Smooth muscle cell (in vitro differentiated cells): ENCODE measurements around the gene ROBO1. TPM values are rescaled to one million over a fixed set of nuclear protein-coding genes. Genes with fewer than 3 reads are reported as not detected.

ENCODE experiments used
- DNase-seq: peaks from one replicate; lab custom pipeline; 2025; ENCODE audit not compliant: unreplicated experiment; lab: John Stamatoyannopoulos, UW
- H2AFZ ChIP-seq: fragments of 200-600 bp; sonication (generic); 2 replicates; pipeline ENCODE4 v1.6.0; 2016; ENCODE audit warnings: antibody characterized with exemption, low read depth, mild to moderate bottlenecking
- H3F3A ChIP-seq: fragments of 200-600 bp; sonication (generic); 2 replicates; pipeline ENCODE4 v1.6.0; 2017; ENCODE audit warnings: antibody characterized with exemption, low read depth
- H3K27ac ChIP-seq: fragments of 200-600 bp; sonication (generic); 2 replicates; pipeline ENCODE4 v1.5.1; 2016; ENCODE audit warnings: low read depth, mild to moderate bottlenecking
- H3K27me3 ChIP-seq: fragments of 200-600 bp; sonication (generic); 2 replicates; pipeline ENCODE4 v1.6.1; 2016; ENCODE audit warnings: low read depth, mild to moderate bottlenecking
- H3K36me3 ChIP-seq: fragments of 200-600 bp; sonication (generic); 2 replicates; pipeline ENCODE4 v1.5.1; 2016; ENCODE audit warnings: low read depth
- H3K4me1 ChIP-seq: fragments of 200-600 bp; sonication (generic); 2 replicates; pipeline ENCODE4 v1.5.1; 2016; ENCODE audit warnings: low read depth
- H3K4me2 ChIP-seq: fragments of 200-600 bp; sonication (generic); 2 replicates; pipeline ENCODE4 v1.6.0; 2016; ENCODE audit warnings: mild to moderate bottlenecking
- H3K4me3 ChIP-seq: fragments of 200-600 bp; sonication (generic); 2 replicates; pipeline ENCODE4 v1.5.1; 2016; ENCODE audit warnings: mild to moderate bottlenecking
- H3K79me2 ChIP-seq: fragments of 200-600 bp; sonication (generic); 2 replicates; pipeline ENCODE4 v1.6.0; 2016; ENCODE audit warnings: low read depth, mild to moderate bottlenecking
- H3K9ac ChIP-seq: fragments of 200-600 bp; sonication (generic); 2 replicates; pipeline ENCODE4 v1.6.0; 2016; ENCODE audit warnings: low read depth
- H3K9me3 ChIP-seq: fragments of 200-600 bp; sonication (generic); replicated peaks from 2 replicates; pipeline ENCODE4 v1.5.1; 2016; ENCODE audit warnings: low read depth
- H4K20me1 ChIP-seq: fragments of 200-600 bp; sonication (generic); 2 replicates; pipeline ENCODE4 v1.6.0; 2016; ENCODE audit warnings: low read depth
- WGBS: methylation state at CpG from one replicate; pipeline ENCODE4 v1.1.7; 2016; ENCODE audit warnings: low lambda C conversion rate; 5-methylcytosine and 5-hydroxymethylcytosine counted together
- polyA plus RNA-seq: library from polyadenylated mRNA; unstranded; fragments of >200 nt; fragmentation: Nextera tagmentation; extraction: Ambion mirVana; gene quantifications from 2 replicates; pipeline ENCODE4 v1.2.1, GENCODE V29; 2016
- total RNA-seq: library from RNA; depleted of rRNA; stranded (reverse); fragments of >200 nt; gene quantifications from 2 replicates; pipeline ENCODE4 v1.2.3, GENCODE V29; 2014
- TF ChIP-seq, protein P1 (sequence below): fragments of 200-600 bp; sonication (generic); IDR thresholded peaks from 2 replicates; pipeline ENCODE4 v1.5.1; 2017; ENCODE audit warnings: borderline replicate concordance, mild to moderate bottlenecking, antibody characterized with exemption; ENCODE audit not compliant: insufficient read depth, poor library complexity, severe bottlenecking

The ROBO1 gene
- total and polyA plus RNA-seq, 2 experiments from 2014 or later: 30.5 to 79.5 TPM

DNA sequence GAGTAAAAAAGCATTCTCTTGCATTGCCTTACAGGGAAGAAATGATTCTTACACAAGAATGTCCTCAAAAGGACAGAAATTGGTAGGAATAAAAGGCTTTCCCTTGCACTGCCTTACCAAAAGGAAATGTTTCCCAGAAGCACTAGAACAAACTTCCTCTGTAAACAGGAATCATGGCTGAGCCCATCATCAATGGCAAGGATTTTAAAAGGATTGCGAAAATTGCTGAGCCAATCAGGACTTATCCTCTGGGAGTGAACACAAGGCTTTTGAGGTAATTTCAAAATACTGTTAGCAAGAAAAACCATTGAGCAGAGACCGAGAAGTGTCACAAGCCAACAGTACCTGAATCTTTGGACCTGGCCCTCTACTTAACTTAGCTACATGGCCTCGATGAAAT lies 897.3 kb downstream of the ROBO1 start:
- Histone ChIP-seq H3K9me3 (no peaks in the 10 kb centered on the region), H3K4me2 (no peak overlapping the region), H4K20me1 (no peaks in the 10 kb centered on the region), H3K4me3 (no peak overlapping the region), H3K27ac (no peak overlapping the region), H3F3A (peaks cover 4% of the 10 kb centered on the region), H3K79me2 (peaks cover 28% of the 10 kb centered on the region), H2AFZ (no peak overlapping the region), H3K9ac (no peak overlapping the region), H3K27me3 (no peaks in the 10 kb centered on the region), H3K4me1 (peaks cover 47% of the 10 kb centered on the region), H3K36me3 (no peaks in the 10 kb centered on the region)
- no peak for DNase-seq
- WGBS: 96% methylated on average over 3 of the region's 3 CpGs
- TF ChIP-seq, protein P1, sequence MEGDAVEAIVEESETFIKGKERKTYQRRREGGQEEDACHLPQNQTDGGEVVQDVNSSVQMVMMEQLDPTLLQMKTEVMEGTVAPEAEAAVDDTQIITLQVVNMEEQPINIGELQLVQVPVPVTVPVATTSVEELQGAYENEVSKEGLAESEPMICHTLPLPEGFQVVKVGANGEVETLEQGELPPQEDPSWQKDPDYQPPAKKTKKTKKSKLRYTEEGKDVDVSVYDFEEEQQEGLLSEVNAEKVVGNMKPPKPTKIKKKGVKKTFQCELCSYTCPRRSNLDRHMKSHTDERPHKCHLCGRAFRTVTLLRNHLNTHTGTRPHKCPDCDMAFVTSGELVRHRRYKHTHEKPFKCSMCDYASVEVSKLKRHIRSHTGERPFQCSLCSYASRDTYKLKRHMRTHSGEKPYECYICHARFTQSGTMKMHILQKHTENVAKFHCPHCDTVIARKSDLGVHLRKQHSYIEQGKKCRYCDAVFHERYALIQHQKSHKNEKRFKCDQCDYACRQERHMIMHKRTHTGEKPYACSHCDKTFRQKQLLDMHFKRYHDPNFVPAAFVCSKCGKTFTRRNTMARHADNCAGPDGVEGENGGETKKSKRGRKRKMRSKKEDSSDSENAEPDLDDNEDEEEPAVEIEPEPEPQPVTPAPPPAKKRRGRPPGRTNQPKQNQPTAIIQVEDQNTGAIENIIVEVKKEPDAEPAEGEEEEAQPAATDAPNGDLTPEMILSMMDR: no peak

DNA sequence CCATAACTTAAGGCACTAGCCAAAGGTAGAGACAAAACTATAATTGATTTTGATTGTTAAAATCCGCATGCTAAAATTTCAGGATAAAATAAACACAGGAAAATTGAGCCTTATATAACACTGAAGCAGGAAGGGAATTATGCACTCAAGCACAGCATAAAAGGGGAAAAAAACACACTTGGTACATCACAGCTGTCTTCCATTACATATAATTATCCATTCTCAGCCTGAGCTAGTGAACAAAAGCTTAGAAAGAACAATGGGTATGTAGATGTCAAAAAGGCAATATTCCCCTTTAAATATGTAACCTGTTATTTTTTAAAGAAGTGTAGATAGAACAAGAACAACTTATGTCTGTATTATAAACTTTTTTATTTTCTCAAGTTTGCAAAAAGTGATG lies 899.2 kb downstream of the ROBO1 start:
- peaks cover 52% of the 10 kb centered on the region for H3K4me1 ChIP-seq
- no peak overlapping the region for H2AFZ ChIP-seq
- H3K79me2 ChIP-seq: peaks cover 30% of the 10 kb centered on the region
- no peak overlapping the region for H3K4me2 ChIP-seq
- no peak overlapping the region for H3K9ac ChIP-seq
- H3K4me3 ChIP-seq: no peak overlapping the region
- peaks cover 4% of the 10 kb centered on the region for H3F3A ChIP-seq
- WGBS: 97% methylated on average over 1 of the region's 1 CpG
- TF ChIP-seq, protein P1: no peak
- no peaks in the 10 kb centered on the region for H3K27me3 ChIP-seq
- no peaks in the 10 kb centered on the region for H3K9me3 ChIP-seq
- H3K27ac ChIP-seq: no peak overlapping the region
- H3K36me3 ChIP-seq: no peaks in the 10 kb centered on the region
- DNase-seq: no peak
- H4K20me1 ChIP-seq: no peaks in the 10 kb centered on the region

DNA sequence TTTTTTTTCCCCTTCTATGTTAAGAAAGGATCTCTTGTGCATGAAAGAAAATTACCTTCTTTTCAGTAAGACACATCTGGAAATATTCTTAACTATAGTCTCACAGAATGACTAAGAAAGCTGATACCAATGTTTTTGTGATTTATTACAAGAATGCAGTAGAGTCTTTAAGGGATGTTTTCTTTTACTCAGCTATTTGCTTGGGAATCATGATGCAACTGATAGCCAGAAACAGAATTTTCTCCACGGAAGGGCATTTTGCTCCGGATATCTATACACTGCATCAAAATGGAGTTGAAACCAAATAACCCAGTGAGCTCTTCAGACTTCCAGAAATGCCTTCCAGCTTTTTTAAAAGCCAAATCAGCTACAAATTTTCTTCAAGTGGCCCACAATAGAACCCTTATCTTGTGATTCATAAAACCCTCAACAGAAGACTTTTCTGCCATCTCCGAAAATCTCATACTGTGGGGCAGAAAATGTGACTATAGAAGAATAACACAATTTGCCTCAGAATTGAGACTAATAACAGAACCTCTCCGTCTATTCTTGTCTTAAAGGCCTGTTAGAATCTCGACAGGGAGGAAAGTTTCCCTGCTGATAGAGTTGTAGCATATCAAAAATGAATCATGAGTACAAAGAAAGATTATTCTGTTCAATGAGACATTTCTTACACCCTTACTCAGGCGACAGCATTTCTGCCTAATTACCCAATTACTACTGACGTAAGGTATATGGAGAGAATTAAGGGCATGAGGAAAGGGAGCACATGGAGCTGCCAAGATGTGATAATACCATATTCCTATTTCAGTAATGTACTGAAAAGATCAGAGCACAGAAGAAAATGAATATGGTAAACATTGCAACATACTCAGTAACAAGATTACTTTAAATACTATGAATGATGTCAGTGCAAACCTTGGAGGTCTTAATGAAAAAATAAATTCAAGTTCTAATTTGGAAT lies 900.1 kb downstream of the ROBO1 start:
- no peak overlapping the region for H3K4me3 ChIP-seq
- H3K27me3 ChIP-seq: no peaks in the 10 kb centered on the region
- DNase-seq: no peak
- H3K4me2 ChIP-seq: peak overlapping the region; percentile 58
- no peaks in the 10 kb centered on the region for H4K20me1 ChIP-seq
- H3K9me3 ChIP-seq: no peaks in the 10 kb centered on the region
- H3K4me1 ChIP-seq: peaks cover 45% of the 10 kb centered on the region
- WGBS: 38% methylated on average over 7 of the region's 7 CpGs
- no peak overlapping the region for H2AFZ ChIP-seq
- no peaks in the 10 kb centered on the region for H3K36me3 ChIP-seq
- TF ChIP-seq, protein P1: no peak
- H3K9ac ChIP-seq: no peak overlapping the region
- H3K79me2 ChIP-seq: peaks cover 34% of the 10 kb centered on the region
- H3F3A ChIP-seq: peaks cover 4% of the 10 kb centered on the region
- peak overlapping the region; percentile 68 for H3K27ac ChIP-seq
